GM19193 (cell line): ENCODE measurements around the gene IL1B.

ENCODE experiments used
- POLR2A ChIP-seq: IDR thresholded peaks from 4 replicates; pipeline ENCODE4 v1.6.1; 2011; ENCODE audit not compliant: insufficient read depth, insufficient read length; ENCODE audit errors: extremely low read depth

IL1B gene

DNA sequence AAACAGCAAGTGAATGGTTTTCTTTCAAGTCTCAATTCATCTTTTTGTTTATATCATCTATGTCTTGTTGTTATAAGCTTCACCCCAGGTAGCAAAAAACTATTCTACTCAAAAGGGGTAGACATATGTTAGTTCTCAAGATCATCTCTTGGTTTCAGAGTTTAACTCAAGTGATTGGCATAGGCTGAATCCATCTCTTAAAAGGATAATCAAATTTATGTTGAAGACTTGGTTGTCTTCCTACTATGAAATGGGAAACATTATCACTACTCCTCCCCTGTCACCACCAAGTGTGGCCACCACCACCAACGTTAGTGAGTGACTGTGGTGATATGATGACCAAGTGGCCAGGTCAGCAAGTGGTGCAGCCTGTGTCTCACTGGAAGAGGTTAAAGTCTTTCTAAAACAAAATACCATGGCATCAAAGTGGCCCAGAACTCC is 1.5 kb downstream of the IL1B start:
- no peak for TF ChIP-seq POLR2A

DNA sequence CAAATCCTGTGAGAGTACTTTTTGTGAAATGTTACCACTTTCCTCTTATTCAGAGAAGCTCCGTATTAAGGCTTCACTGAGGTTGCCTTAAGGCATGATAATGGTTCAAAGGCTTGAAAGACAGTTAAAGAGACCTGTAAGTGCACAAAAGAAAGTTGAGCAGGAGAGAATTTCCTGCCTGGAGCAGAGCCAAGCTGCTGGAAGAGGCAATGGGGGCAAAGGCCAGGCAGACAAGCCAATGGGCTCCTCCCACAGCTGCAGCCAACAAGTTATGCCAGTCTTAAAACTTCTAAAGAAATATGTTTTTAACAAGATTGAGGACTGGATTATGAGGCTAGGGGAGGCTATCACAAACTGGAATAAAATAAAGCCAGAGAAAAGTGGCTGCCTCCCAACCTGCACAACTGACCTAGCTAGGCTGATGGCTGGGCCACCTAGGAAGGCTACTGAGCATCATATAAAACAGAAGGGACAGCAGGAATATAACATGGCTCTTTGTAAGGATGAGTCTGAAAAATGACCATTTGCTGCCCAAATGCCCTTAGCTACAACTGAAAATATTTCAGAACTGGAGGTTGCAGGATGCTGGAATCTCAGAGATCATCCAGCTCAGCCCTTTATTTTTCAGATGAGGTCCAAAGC is 2.1 kb downstream of the IL1B start:
- no peak for TF ChIP-seq POLR2A

DNA sequence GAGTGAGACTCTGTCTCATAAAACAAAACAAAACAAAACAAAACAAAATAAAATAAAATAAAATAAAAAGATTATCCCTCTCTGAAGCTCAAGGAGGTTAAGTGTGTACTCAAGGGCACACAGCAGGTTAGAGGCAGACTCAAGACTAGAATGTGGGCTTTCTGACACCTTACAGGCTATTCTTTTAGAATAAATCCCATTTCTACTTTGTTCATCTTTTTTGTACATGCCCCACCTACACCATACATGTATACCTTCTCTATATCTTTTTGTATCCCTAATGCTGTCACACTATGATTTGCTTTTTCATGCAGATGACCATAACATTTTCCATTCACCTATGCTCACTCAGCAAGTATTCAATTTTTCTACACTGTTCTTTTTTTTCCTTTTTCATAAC is 2.6 kb downstream of the IL1B start:
- TF ChIP-seq POLR2A = no peak

DNA sequence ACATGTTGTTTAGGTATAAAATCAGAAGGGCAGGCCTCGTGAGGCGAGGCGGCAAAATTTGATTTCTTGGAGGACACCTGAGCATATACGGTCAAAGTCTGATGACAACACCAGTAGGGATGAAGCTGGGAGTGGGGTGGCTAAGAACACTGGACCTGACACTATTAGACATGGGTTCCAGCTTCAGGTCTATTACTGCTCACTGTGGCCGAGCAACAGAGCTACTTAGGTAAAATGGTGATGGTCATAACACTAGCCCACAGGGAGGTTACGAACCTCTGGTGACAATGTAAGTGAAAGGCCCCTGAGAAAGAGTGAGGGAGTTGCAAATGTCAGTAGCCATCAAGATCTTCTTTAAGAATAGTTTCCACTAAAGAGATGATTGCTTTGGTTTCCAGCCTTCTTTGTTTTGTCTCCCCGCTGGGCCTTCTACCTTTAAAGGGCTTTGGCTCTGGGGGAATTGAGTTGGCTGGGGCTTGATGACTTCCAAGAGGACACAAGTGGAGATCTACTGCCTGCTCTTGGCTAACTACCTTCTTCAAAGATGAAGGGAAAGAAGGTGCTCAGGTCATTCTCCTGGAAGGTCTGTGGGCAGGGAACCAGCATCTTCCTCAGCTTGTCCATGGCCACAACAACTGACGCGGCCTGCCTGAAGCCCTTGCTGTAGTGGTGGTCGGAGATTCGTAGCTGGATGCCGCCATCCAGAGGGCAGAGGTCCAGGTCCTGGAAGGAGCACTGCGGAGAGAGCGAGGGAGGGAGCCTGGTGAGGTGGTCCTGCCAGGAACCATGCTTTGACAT is 3.5 kb downstream of the IL1B start:
- TF ChIP-seq POLR2A = no peak

DNA sequence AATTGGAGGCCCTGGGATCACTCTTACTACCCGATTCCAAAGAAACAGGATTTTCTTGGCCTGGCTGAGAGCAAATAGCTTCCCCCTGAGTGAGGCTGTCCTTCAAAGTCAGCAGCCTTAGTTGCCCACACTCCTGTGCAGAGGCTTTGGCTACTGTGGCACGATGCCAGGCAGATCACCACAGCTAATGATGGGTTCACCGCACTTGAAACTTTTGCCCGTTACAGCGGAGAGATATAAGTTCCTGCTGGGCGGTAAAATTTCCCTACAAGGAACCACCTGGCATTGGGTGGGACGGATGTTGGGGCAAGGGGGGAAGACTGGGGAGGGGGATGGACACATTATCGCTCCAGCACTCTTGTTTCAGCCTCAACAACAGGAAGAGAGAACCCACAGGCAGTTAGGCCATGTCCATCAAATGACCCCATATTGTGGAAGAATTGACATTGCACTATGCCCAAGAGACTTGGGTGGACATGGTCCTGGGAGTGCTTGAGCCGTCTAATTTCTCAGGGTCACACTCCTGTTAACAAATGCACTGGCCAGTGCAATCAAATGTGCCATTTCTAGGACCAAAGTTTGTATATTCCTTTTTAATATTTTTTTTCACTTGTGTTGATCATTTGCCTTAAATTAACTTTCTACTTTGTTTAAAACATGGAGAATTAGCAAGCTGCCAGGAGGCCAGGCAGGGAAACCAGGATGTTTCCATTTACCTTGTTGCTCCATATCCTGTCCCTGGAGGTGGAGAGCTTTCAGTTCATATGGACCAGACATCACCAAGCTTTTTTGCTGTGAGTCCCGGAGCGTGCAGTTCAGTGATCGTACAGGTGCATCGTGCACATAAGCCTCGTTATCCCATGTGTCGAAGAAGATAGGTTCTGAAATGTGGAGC is 4.4 kb downstream of the IL1B start:
- no peak for TF ChIP-seq POLR2A

DNA sequence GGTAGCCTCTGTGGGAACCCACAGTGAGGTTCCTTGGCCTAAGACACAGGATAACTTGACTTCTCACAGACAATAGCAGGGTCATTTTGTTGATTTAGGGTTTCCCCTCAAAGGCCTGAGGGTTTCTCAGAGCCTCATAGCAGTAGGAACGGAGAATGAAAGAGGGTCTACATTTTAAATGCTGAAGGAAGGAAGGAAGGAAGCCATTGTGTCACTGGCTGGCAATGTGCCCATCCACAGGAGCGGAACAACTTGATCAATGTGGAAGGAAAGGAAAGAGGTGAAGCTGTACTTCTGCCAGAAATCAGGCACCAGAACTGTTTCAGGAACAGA is 5.1 kb downstream of the IL1B start:
- no peak for TF ChIP-seq POLR2A

DNA sequence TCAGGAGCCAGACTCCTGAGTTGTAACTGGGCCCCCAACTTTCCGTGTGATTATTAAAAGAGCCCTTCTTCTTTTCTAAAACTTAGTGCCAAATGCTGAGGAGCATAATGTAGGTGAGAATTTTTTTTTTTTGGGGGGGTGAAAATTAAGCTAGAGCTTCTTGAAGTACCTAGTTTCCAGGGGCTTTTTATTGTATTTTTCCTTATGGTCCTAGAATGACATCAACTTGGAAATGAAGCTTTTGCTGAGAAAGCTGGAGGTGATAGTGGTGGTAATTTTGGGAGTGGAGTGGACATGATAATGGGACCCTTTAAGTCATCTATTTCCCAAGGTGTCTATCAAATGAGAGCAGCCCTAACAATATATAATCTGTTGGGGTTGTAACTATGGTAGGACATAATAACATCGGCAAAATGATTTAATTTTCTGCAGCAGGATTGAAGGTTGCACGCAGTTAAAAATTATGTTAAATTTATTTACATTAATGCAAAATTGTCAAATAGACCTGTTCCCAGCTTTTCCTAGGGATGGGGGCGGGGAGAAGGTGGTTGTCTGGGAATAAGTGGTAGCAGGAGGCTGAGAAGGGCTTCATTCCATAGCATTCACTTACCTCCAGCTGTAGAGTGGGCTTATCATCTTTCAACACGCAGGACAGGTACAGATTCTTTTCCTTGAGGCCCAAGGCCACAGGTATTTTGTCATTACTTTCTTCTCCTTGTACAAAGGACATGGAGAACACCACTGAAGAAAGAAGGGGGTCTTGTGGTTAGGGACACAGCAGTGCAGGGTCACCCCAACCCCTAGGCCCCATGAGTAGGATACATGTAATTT is 5.7 kb downstream of the IL1B start:
- TF ChIP-seq POLR2A = no peak

DNA sequence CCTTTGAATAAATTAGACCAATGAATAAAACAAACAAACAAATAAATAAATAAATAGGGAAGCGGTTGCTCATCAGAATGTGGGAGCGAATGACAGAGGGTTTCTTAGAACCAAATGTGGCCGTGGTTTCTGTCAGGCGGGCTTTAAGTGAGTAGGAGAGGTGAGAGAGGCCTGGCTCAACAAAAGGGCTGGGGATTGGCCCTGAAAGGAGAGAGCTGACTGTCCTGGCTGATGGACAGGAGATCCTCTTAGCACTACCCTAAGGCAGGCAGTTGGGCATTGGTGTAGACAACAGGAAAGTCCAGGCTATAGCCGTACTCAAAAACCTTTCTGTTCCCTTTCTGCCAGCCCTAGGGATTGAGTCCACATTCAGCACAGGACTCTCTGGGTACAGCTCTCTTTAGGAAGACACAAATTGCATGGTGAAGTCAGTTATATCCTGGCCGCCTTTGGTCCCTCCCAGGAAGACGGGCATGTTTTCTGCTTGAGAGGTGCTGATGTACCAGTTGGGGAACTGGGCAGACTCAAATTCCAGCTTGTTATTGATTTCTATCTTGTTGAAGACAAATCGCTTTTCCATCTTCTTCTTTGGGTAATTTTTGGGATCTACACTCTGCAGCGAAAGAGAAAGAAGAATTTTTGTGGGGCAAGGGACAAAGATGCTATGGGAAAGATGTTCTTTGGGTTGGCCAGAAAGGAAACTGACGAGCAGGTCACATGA is 6.5 kb downstream of the IL1B start:
- TF ChIP-seq POLR2A = no peak

DNA sequence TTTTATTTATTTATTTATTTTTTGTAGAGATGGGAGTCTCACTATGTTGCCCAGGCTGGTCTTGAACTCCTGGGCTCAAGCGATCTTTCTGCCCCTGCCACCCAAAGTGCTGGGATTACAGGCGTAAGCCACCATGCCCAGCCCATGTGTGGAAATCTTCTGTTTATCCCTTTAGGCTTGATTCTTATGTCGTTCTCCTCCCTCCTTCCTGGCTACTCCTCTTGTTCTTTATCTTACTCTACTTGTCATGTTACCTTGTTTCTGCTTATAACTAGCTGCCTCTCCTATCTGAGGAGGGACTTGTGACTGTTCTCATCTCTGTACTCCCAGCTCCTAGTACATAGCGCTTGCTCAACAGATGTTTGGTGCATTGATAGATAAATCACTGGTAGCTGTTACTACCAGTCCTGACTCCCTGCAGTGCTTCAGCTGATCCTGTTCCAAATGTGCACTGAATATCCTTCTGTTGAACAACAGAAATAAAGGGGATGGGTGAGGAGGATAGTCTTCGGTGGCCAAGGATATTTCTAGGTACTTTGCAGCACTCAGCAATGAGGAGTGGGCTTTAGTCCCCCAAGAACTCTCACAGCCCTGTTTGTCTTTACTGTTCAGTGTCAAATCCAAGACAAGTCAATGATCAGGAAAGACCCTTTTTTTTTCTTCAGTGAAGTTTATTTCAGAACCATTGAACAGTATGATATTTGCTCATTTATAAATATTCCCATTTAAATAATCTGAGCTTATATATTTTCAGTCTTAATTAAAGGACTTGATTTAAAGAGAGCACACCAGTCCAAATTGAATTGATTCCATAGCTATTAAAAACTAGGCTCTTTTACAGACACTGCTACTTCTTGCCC is 7.2 kb downstream of the IL1B start:
- TF ChIP-seq POLR2A = no peak

DNA sequence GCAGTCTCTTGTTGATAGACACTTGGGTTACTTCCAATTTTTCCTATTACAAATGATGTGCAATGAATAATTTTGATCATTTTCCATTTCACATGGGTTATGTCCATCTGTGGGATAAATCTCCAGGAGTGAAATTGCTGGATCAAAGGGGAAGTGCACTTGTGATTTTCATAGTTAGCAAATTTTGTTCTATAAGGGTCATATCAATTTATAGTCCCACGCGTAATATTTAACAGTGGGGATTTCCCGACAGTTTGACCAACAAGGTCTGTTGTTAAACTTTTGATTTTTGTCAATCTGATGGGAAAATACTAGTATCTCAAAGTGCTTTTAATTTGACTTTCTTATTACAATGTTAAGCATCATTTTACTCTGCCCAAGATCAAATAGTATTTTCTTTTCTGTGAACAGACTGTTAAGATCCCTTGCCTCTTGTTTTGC is 8.3 kb downstream of the IL1B start:
- no peak for TF ChIP-seq POLR2A

DNA sequence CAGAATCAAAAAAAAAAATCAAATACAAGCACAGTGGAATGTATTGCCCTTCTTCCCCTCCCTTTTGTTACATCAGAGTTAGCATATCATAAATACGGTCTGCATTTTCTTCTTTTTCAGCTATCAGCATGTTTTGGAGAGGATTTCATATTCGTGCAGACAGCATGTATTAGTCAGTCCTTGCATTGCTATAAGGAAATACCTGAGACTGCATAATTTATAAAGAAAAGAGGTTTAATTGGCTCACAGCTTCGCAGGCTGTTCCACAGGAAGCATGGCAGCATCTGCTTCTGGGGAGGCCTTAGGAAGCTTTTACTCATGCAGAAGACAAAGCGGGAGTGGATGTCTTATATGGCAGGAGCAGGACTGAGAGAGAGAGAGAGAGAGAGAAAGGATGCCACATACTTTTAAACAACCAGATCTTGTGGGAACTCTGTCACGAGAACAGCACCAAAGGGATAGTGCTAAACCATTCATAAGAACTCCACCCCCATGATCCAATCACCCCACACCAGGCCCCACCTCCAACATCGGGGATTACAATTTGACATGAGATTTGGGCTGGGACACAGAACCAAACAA is 8.9 kb downstream of the IL1B start:
- no peak for TF ChIP-seq POLR2A

DNA sequence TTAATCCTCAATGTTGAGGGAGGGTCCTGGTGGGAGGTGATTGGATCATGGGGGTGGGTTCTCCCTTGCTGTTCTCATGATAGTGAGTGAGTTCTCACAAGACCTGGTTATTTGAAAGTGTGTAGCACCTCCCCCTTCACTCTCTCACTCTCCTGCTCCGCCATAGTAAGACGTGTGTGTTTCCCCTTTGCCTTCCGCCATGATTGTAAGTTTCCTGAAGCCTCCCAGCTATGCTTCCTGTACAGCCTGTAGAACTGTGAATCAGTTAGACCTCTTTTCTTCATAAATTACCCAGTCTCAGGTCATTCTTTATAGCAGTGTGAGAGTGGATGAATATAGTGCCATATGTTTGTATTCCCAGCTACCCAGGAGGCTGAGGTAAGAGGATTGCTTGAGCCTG is 9.6 kb downstream of the IL1B start:
- no peak for TF ChIP-seq POLR2A

DNA sequence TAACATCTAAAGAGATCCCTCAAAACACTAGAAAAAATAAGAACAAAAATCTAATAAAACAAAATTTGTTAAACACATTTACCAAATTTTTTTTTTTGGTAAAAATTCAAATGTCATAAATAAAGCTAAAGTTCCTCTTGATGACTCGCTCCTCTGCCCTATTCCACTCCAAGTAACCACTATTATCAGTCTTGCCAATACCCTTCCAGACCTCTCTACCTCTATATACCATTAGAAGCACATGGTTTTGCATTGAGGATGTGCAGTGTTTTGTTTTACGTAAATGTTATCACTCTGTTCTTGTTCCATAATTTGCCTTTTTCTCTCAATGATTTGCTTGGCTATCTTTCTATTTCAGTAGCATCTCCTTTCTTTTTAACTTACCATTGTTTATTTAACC is 10.9 kb downstream of the IL1B start:
- TF ChIP-seq POLR2A = no peak
